PC-3 (cell line): ENCODE data around the gene ASAP3. TPM values are rescaled to one million over a fixed set of nuclear protein-coding genes. Genes with fewer than 3 reads are reported as not detected.

Source experiments
- ATAC-seq: fragments of 200-7000 bp; cut with Tn5 transposase; 2 replicates; pipeline ENCODE4 v1.9.1; 2020; ENCODE audit warnings: mild to moderate bottlenecking, moderate library complexity
- BruUV-seq: library from RNA; stranded (reverse); fragments of 400-500 nt; replicated peaks from 2 replicates; lab custom pipeline; 2021; lab: Mats Ljungman, UMichigan
- CTCF ChIA-PET: fragments of 300-600 bp; sonication (Branson Sonifier 250); formaldehyde crosslinking; loops from one replicate; lab custom pipeline; 2022; ENCODE audit warnings: antibody characterized with exemption; lab: Charles Lee
- POLR2A ChIA-PET: fragments of 300-600 bp; sonication (Branson Sonifier 250); formaldehyde crosslinking; loops from one replicate; lab custom pipeline; 2022; ENCODE audit warnings: antibody characterized with exemption; ENCODE audit not compliant: unreplicated experiment; lab: Charles Lee
- DNase-seq: peaks from one replicate; pipeline ENCODE4 v3.0.0-alpha.2; 2015
- H2AFZ ChIP-seq: fragments of 300-600 bp; sonication (generic); 2 replicates; pipeline ENCODE4 v1.6.0; 2016; ENCODE audit warnings: antibody characterized with exemption, low read length
- H3F3A ChIP-seq: fragments of 300-600 bp; sonication (generic); one replicate; pipeline ENCODE4 v1.6.0; 2017; ENCODE audit warnings: antibody characterized with exemption, low read length, control low read depth, mild to moderate bottlenecking; ENCODE audit not compliant: unreplicated experiment
- H3K27ac ChIP-seq: fragments of 300-600 bp; sonication (generic); 2 replicates; pipeline ENCODE4 v1.5.1; 2016; ENCODE audit warnings: mild to moderate bottlenecking, low read length
- H3K27me3 ChIP-seq: fragments of 300-600 bp; sonication (generic); 2 replicates; pipeline ENCODE4 v1.6.1; 2016; ENCODE audit warnings: low read length, mixed read lengths
- H3K36me3 ChIP-seq: fragments of 300-600 bp; sonication (generic); 2 replicates; pipeline ENCODE4 v1.6.1; 2016; ENCODE audit warnings: low read depth, mixed run types, low read length, mixed read lengths
- H3K4me1 ChIP-seq: fragments of 300-600 bp; sonication (generic); 2 replicates; pipeline ENCODE4 v1.5.1; 2016; ENCODE audit warnings: low read length; ENCODE audit not compliant: insufficient read depth
- H3K4me2 ChIP-seq: fragments of 300-600 bp; sonication (generic); 2 replicates; pipeline ENCODE4 v1.6.0; 2016; ENCODE audit warnings: low read length
- H3K4me3 ChIP-seq: fragments of 300-600 bp; sonication (generic); 2 replicates; pipeline ENCODE4 v1.5.1; 2016; ENCODE audit warnings: mild to moderate bottlenecking, low read length, mixed read lengths
- H3K79me2 ChIP-seq: fragments of 300-600 bp; sonication (generic); 2 replicates; pipeline ENCODE4 v1.6.1; 2017; ENCODE audit warnings: low read length, mixed read lengths
- H3K9ac ChIP-seq: fragments of 300-600 bp; sonication (generic); 2 replicates; pipeline ENCODE4 v1.6.0; 2016; ENCODE audit warnings: mild to moderate bottlenecking, low read length
- H3K9me2 ChIP-seq: fragments of 300-600 bp; sonication (generic); replicated peaks from 2 replicates; pipeline ENCODE4 v1.6.1; 2016; ENCODE audit warnings: mixed run types, low read length, mixed read lengths
- H3K9me3 ChIP-seq: fragments of 300-600 bp; sonication (generic); 2 replicates; pipeline ENCODE4 v1.6.1; 2016; ENCODE audit warnings: low read length, mixed read lengths
- H4K20me1 ChIP-seq: fragments of 300-600 bp; sonication (generic); 2 replicates; pipeline ENCODE4 v1.6.1; 2016; ENCODE audit warnings: low read length, mixed read lengths
- EZH2 ChIP-seq: fragments of 300-600 bp; sonication (generic); IDR thresholded peaks from one replicate; pipeline ENCODE4 v1.6.1; 2017; ENCODE audit warnings: antibody characterized with exemption, mild to moderate bottlenecking, low read length; ENCODE audit not compliant: unreplicated experiment
- EZH2phosphoT487 ChIP-seq: fragments of 300-600 bp; sonication (generic); IDR thresholded peaks from 2 replicates; pipeline ENCODE4 v1.6.1; 2018; ENCODE audit warnings: mild to moderate bottlenecking, antibody characterized with exemption, low read length, borderline replicate concordance
- intact Hi-C: fragments of 100-400 bp; cut with micrococcal nuclease; formaldehyde crosslinking; loops from 2 replicates; pipeline ENCODE4 v1.9.0; 2023
- total RNA-seq: library from RNA; depleted of rRNA; stranded (reverse); fragments of >200 nt; gene quantifications from 2 replicates; pipeline ENCODE4 v1.2.3, GENCODE V29; 2014
- TF ChIP-seq, protein P1 (sequence below): fragments of 300-600 bp; sonication (generic); conservative IDR thresholded peaks from 2 replicates; pipeline ENCODE4 v1.5.1; 2017; ENCODE audit warnings: antibody characterized with exemption, low read depth, mild to moderate bottlenecking, low read length

The ASAP3 gene
- total RNA-seq, 1 experiment from 2014 or later = 12.8 TPM

GRCh38 chr1:23396380-23396779 is 87.6 kb downstream of the ASAP3 start:
- H4K20me1 ChIP-seq = no peaks in the 10 kb centered on the region
- no peak overlapping the region for H3K27ac ChIP-seq
- no peaks in the 10 kb centered on the region for H3K36me3 ChIP-seq
- ChIA-PET POLR2A (no interaction called here), CTCF (no interaction called here)
- H3K4me3 ChIP-seq = no peak overlapping the region
- no peak overlapping the region for H3K4me2 ChIP-seq
- H3F3A ChIP-seq = no peaks in the 10 kb centered on the region
- no peak overlapping the region for H3K9ac ChIP-seq
- H3K4me1 ChIP-seq = no peaks in the 10 kb centered on the region
- ATAC-seq (no peak), DNase-seq (no peak)
- no peaks in the 10 kb centered on the region for H3K9me3 ChIP-seq
- no peaks in the 10 kb centered on the region for H3K27me3 ChIP-seq
- H3K79me2 ChIP-seq = no peaks in the 10 kb centered on the region
- intact Hi-C loops = no loop called here
- no peak for TF ChIP-seq EZH2phosphoT487
- TF ChIP-seq, protein P1, sequence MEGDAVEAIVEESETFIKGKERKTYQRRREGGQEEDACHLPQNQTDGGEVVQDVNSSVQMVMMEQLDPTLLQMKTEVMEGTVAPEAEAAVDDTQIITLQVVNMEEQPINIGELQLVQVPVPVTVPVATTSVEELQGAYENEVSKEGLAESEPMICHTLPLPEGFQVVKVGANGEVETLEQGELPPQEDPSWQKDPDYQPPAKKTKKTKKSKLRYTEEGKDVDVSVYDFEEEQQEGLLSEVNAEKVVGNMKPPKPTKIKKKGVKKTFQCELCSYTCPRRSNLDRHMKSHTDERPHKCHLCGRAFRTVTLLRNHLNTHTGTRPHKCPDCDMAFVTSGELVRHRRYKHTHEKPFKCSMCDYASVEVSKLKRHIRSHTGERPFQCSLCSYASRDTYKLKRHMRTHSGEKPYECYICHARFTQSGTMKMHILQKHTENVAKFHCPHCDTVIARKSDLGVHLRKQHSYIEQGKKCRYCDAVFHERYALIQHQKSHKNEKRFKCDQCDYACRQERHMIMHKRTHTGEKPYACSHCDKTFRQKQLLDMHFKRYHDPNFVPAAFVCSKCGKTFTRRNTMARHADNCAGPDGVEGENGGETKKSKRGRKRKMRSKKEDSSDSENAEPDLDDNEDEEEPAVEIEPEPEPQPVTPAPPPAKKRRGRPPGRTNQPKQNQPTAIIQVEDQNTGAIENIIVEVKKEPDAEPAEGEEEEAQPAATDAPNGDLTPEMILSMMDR = no peak
- no peak for TF ChIP-seq EZH2
- H3K9me2 ChIP-seq = no peaks in the 10 kb centered on the region
- no TSS peak for BruUV-seq
- no peak overlapping the region for H2AFZ ChIP-seq

DNA sequence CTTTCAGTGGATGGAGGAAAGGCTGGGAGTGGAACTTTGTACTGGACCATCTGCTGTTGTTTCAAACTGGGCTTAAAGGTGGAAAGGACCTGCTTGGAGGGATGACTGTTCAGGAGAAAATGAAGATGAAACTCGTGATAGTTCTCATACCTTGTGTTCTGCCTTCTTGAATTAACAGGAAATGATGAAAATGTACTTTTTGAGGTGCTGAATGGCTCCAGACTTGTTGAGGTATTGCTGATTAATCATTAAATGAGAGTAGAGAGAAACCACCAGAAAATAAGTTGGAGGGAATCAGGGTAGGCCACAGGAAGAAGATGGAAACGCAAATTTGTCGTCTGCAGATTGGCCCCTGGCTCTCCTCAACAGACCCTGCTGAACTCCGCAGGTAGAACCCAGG is 88.1 kb downstream of the ASAP3 start:
- Histone ChIP-seq H3K27ac (no peak overlapping the region), H2AFZ (no peak overlapping the region), H3K4me1 (no peaks in the 10 kb centered on the region), H3K27me3 (no peaks in the 10 kb centered on the region), H3K9me2 (no peaks in the 10 kb centered on the region), H4K20me1 (no peaks in the 10 kb centered on the region), H3K79me2 (no peaks in the 10 kb centered on the region), H3K4me2 (no peak overlapping the region), H3F3A (no peaks in the 10 kb centered on the region), H3K9ac (no peak overlapping the region), H3K36me3 (no peaks in the 10 kb centered on the region), H3K9me3 (no peaks in the 10 kb centered on the region), H3K4me3 (no peak overlapping the region)
- ChIA-PET CTCF (no interaction called here), POLR2A (no interaction called here)
- DNase-seq = no peak
- no peak for TF ChIP-seq EZH2phosphoT487
- TF ChIP-seq EZH2 = no peak
- TF ChIP-seq, protein P1 = no peak
- intact Hi-C loops = no loop called here
- BruUV-seq = no TSS peak
- ATAC-seq = no peak

- BruUV-seq = no TSS peak
- H2AFZ ChIP-seq = no peak overlapping the region
- H3K36me3 ChIP-seq = no peaks in the 10 kb centered on the region
- no peaks in the 10 kb centered on the region for H3K4me1 ChIP-seq
- no peak overlapping the region for H3K27ac ChIP-seq
- no peaks in the 10 kb centered on the region for H3K27me3 ChIP-seq
- H3F3A ChIP-seq = no peaks in the 10 kb centered on the region
- DNase-seq (no peak), ATAC-seq (no peak)
- ChIA-PET POLR2A (no interaction called here), CTCF (no interaction called here)
- no peak for TF ChIP-seq EZH2
- TF ChIP-seq EZH2phosphoT487 = no peak
- TF ChIP-seq, protein P1 = no peak
- intact Hi-C loops = no loop called here
- H3K4me2 ChIP-seq = no peak overlapping the region
- H4K20me1 ChIP-seq = no peaks in the 10 kb centered on the region
- no peaks in the 10 kb centered on the region for H3K79me2 ChIP-seq
- H3K4me3 ChIP-seq = no peak overlapping the region
- no peaks in the 10 kb centered on the region for H3K9me3 ChIP-seq
- no peak overlapping the region for H3K9ac ChIP-seq
- H3K9me2 ChIP-seq = no peaks in the 10 kb centered on the region
Measured at GRCh38 chr1:23395154-23395724, 88.7 kb downstream of the ASAP3 start.
